Loucy (cell line): Measurements from ENCODE around the gene CDHR4.

Experiments
- H2AFZ ChIP-seq: fragments of 200-600 bp; sonication (generic); 2 replicates; pipeline ENCODE4 v1.6.0; 2016; ENCODE audit warnings: antibody characterized with exemption, mild to moderate bottlenecking, low read length, moderate library complexity
- H3F3A ChIP-seq: fragments of 200-600 bp; 2 replicates; pipeline ENCODE4 v1.6.0; 2016; ENCODE audit warnings: antibody characterized with exemption, low read depth, mild to moderate bottlenecking
- H3K27me3 ChIP-seq: fragments of 200-600 bp; sonication (generic); 2 replicates; pipeline ENCODE4 v1.6.1; 2014; ENCODE audit warnings: low read length, mild to moderate bottlenecking; ENCODE audit not compliant: insufficient read depth, poor library complexity, severe bottlenecking
- H3K36me3 ChIP-seq: fragments of 200-600 bp; sonication (generic); 2 replicates; pipeline ENCODE4 v1.6.1; 2016; ENCODE audit warnings: low read length; ENCODE audit not compliant: insufficient read depth
- H3K4me1 ChIP-seq: fragments of 200-600 bp; sonication (generic); 2 replicates; pipeline ENCODE4 v1.5.1; 2014; ENCODE audit warnings: low read length, mild to moderate bottlenecking; ENCODE audit not compliant: insufficient read depth, poor library complexity, severe bottlenecking
- H3K4me2 ChIP-seq: fragments of 200-600 bp; sonication (generic); 2 replicates; pipeline ENCODE4 v1.6.0; 2014; ENCODE audit warnings: antibody characterized with exemption, low read length, low read depth, mild to moderate bottlenecking; ENCODE audit not compliant: poor library complexity, severe bottlenecking
- H3K4me3 ChIP-seq: fragments of 200-600 bp; sonication (generic); 2 replicates; pipeline ENCODE4 v1.5.1; 2014; ENCODE audit warnings: low read length, mild to moderate bottlenecking, mixed read lengths; ENCODE audit not compliant: poor library complexity, severe bottlenecking
- H3K79me2 ChIP-seq: fragments of 200-600 bp; sonication (generic); 2 replicates; pipeline ENCODE4 v1.6.1; 2014; ENCODE audit warnings: low read length; ENCODE audit not compliant: insufficient read depth
- H3K9ac ChIP-seq: fragments of 200-600 bp; sonication (generic); 2 replicates; pipeline ENCODE4 v1.6.0; 2014; ENCODE audit warnings: mild to moderate bottlenecking, low read depth, low read length, moderate library complexity; ENCODE audit not compliant: poor library complexity, severe bottlenecking
- H3K9me2 ChIP-seq: fragments of 200-600 bp; sonication (generic); replicated peaks from 2 replicates; pipeline ENCODE4 v1.6.1; 2016; ENCODE audit warnings: low read depth, low read length, mixed read lengths
- H3K9me3 ChIP-seq: fragments of 200-600 bp; sonication (generic); 2 replicates; pipeline ENCODE4 v1.6.1; 2014; ENCODE audit warnings: mild to moderate bottlenecking, antibody characterized with exemption, low read length, low read depth; ENCODE audit not compliant: insufficient read depth
- H4K20me1 ChIP-seq: fragments of 200-600 bp; sonication (generic); 2 replicates; pipeline ENCODE4 v1.6.0; 2014; ENCODE audit warnings: antibody characterized with exemption, low read length, mild to moderate bottlenecking; ENCODE audit not compliant: insufficient read depth, poor library complexity, severe bottlenecking
- CTCF ChIP-seq: fragments of 200-600 bp; sonication (generic); conservative IDR thresholded peaks from 2 replicates; pipeline ENCODE4 v1.5.1; 2014; ENCODE audit warnings: mild to moderate bottlenecking, antibody characterized with exemption, low read length
- EZH2phosphoT487 ChIP-seq: fragments of 200-600 bp; IDR thresholded peaks from 2 replicates; pipeline ENCODE4 v1.6.1; 2018; ENCODE audit warnings: antibody characterized with exemption, mild to moderate bottlenecking, moderate library complexity, borderline replicate concordance

The CDHR4 gene

GRCh38 chr3:49840388-49840787, 40.7 kb upstream of the CDHR4 start:
- Histone ChIP-seq H3K4me3 (no peak overlapping the region), H4K20me1 (no peaks in the 10 kb centered on the region), H2AFZ (no peak overlapping the region), H3K9me3 (no peaks in the 10 kb centered on the region), H3K79me2 (no peaks in the 10 kb centered on the region), H3K9me2 (no peaks in the 10 kb centered on the region), H3K4me1 (peaks cover 12% of the 10 kb centered on the region), H3K9ac (no peak overlapping the region), H3F3A (no peaks in the 10 kb centered on the region), H3K36me3 (peaks cover 15% of the 10 kb centered on the region; the same call in 1 of the 2 replicates), H3K27me3 (no peaks in the 10 kb centered on the region), H3K4me2 (no peak overlapping the region)
- TF ChIP-seq CTCF (no peak), EZH2phosphoT487 (no peak)

- Histone ChIP-seq H3K9me2 (no peaks in the 10 kb centered on the region), H3F3A (no peaks in the 10 kb centered on the region), H3K9ac (no peak overlapping the region), H3K36me3 (peaks cover 6% of the 10 kb centered on the region; the same call in 1 of the 2 replicates), H3K9me3 (no peaks in the 10 kb centered on the region), H3K4me2 (no peak overlapping the region), H2AFZ (no peak overlapping the region), H3K4me1 (peaks cover 12% of the 10 kb centered on the region), H3K4me3 (no peak overlapping the region), H3K79me2 (no peaks in the 10 kb centered on the region), H3K27me3 (no peaks in the 10 kb centered on the region), H4K20me1 (no peaks in the 10 kb centered on the region)
- peak; percentile 96 for TF ChIP-seq CTCF
- TF ChIP-seq EZH2phosphoT487, result no peak
Observed at GRCh38 chr3:49839193-49839809, 39.6 kb upstream of the CDHR4 start.

- H3K9me3 ChIP-seq, result no peaks in the 10 kb centered on the region
- H3K4me3 ChIP-seq, result no peak overlapping the region
- H3K79me2 ChIP-seq, result no peaks in the 10 kb centered on the region
- H4K20me1 ChIP-seq, result no peaks in the 10 kb centered on the region
- TF ChIP-seq CTCF (no peak), EZH2phosphoT487 (no peak)
- no peaks in the 10 kb centered on the region for H3F3A ChIP-seq
- no peak overlapping the region for H2AFZ ChIP-seq
- no peak overlapping the region for H3K9ac ChIP-seq
- no peaks in the 10 kb centered on the region for H3K9me2 ChIP-seq
- H3K4me2 ChIP-seq, result no peak overlapping the region
- H3K36me3 ChIP-seq, result peaks cover 40% of the 10 kb centered on the region; the same call in 1 of the 2 replicates
- H3K4me1 ChIP-seq, result no peaks in the 10 kb centered on the region
- no peaks in the 10 kb centered on the region for H3K27me3 ChIP-seq
Observed at GRCh38 chr3:49831341-49831740, 31.7 kb upstream of the CDHR4 start.
